GM19455 (cell line): ENCODE data around the gene PAQR8.

Experiments
- ATAC-seq: cut with Tn5 transposase; IDR thresholded peaks from one replicate; pipeline ENCODE4 v1.9.1; 2021; ENCODE audit not compliant: unreplicated experiment

Gene PAQR8

GRCh38 chr6:52346503-52346902, 15.4 kb upstream of the PAQR8 start:
- no peak for ATAC-seq

DNA sequence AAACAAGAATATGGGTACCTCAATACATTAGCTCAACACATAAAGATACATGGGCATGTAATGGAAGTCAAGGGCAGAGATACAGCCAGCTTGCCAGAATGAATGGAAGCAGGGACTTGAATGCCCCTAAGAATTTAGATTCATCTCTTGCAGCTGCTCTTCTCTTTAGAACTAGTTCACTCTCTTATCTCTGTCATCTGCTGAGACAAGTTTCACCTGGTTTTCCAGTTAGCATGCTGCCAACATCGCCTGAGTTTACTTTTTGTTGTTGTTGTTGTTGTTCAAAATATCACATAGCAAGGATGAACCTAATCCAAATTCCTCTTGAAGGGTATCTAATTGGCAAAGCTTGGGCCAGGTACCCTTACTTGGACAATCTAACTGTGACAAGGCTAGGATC, 14.1 kb upstream of the PAQR8 start:
- ATAC-seq: no peak

GRCh38 chr6:52351879-52352238, 10.1 kb upstream of the PAQR8 start:
- no peak for ATAC-seq

GRCh38 chr6:52352239-52353018, 9.5 kb upstream of the PAQR8 start:
- ATAC-seq: peak; percentile 88

- ATAC-seq: no peak
These were observed 5.9 kb upstream of the PAQR8 start for GRCh38 chr6:52356017-52356416.

DNA sequence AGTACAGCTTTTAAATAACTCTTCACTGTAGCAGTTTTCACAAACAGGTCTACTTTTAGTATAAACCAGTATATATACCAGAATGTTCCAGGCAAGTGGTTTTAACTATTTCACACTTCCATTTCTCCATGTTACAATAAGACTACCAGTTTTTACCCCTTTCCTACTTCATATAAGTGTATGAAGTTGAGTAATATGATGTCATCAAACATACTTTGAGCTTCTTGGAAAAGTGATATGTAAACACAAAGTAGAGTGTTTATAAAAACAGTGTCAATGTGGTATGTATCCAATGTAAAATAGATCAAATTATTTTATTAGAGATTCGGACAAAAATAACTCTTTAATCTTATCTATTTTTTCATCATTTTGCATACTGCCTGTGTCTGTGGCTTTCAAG, 2.5 kb upstream of the PAQR8 start:
- no peak for ATAC-seq

- no peak for ATAC-seq
These were observed 1.9 kb upstream of the PAQR8 start for GRCh38 chr6:52360028-52360427.

GRCh38 chr6:52360601-52361413, 1.1 kb upstream of the PAQR8 start:
- no peak for ATAC-seq

DNA sequence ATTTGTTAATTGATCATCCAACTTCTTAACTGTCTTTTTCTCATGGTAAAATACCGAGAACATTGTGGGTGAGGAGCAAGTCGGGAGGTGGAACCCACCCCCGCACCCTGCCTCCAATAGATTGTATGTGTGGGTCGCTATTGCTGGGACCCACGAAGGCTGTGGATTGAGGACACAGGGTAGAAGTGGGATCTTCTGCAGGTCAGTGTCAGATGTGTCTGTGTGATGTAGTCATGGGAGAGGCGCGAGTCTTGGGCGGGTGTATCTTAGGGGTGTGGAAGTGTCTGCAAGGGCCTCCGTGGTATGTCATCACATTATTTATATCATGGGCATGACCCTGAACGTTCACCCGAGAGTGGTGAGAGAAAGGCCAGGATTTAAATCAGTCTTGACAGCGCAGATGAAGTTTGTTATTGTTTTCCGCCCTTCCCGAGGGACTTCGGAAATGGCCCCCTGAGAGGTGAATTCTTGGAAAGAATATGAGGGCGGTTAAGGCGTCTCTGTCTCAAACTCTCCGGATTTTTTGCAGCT, 472 bp upstream of the PAQR8 start:
- peak; percentile 23 for ATAC-seq

GRCh38 chr6:52362443-52363227, 684 bp downstream of the PAQR8 start:
- ATAC-seq: peak; percentile 48

DNA sequence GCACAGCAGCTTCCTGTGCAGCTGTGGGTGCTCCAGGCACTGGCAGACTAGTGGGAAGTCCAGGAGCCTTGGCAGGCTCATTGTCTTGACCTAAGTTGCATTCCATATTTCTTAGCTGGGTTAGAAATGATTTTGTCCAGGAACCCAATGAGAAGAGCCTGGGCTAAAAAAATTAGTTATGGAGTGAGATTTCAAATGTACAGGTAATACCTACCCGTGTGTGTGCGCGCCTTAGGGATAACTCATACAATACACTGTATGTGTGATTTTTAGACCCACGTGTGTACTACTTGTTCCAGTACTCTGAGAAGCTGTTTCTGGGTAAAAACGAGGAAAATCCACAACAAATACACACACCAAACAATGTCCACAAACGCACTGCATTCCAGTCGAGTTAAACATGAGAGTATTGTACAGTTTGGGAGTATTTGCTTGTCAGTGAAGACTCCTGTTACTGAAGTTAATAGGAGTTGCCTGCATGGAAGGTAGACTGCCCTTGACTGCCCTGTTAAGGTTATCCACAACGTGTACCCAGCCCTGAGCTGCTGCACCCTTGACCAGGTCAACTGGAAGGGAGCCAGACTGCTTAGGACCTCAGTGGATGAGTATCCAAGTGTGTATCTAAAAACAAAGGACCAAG, 1.4 kb downstream of the PAQR8 start:
- no peak for ATAC-seq

GRCh38 chr6:52364480-52365166, 2.7 kb downstream of the PAQR8 start:
- ATAC-seq: no peak

GRCh38 chr6:52365317-52365716, 3.4 kb downstream of the PAQR8 start:
- no peak for ATAC-seq

GRCh38 chr6:52365866-52366540, 4.1 kb downstream of the PAQR8 start:
- ATAC-seq: no peak

DNA sequence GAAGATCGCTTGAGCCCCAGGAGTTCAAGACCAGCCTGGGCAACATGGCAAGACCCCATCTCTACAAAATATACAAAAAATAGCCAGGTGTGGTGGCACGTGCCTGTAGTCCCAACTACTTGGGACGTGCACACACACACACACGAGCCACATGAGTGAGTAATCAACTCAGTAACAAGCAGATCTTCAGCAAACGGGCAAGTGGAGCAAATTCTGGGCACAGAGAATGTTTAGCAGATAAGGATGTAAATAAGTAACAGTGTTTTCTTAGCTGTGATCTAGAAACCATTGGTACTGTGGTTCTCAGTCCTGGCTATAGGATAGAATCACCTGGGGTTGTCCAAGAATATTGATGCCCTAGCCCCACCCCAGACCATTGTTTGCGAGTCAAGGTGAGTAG, 6.1 kb downstream of the PAQR8 start:
- no peak for ATAC-seq

DNA sequence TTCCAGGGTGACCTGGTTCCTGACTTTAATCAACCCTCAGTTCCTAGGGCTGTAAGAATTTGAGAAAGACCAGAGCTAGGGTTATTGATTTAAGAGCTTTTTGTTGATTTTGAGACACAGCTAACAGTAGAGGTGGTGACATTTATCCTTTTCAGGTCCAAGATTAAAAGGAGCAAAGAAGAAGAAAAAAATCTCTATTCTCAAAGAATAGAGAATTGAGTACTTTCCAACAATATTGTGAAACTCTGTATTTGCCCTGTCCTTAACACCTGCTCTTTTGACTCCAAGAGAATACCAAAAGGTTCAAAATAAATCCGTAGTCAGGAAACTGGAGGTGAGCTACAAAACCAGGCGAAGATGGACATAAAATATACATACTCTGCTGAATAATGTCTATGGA, 7.3 kb downstream of the PAQR8 start:
- ATAC-seq: no peak

DNA sequence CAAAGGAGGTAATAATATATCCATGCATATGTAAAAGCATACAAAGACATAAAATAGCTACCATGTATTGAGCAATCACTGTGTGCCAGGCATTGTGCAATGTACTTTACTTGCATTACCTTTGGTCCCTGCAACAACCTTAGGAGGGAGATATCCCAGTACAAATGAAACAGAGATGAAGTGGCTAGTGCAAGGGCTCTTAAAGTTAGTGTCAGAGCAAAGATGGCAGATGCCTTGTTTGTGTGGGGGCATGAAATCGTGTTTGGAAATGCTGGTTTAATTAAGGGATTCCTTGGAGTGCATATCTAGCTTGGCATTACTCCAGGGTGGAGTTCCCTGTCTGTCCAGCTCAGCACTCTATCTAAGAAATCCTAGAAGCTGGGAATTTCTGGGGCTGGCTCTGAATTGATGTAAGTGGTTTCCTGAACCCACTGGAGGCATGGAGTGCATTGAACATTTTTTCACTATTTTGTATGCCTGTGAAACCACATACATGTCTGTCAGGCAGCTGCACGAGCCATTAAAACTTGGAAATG, 9.8 kb downstream of the PAQR8 start:
- no peak for ATAC-seq

DNA sequence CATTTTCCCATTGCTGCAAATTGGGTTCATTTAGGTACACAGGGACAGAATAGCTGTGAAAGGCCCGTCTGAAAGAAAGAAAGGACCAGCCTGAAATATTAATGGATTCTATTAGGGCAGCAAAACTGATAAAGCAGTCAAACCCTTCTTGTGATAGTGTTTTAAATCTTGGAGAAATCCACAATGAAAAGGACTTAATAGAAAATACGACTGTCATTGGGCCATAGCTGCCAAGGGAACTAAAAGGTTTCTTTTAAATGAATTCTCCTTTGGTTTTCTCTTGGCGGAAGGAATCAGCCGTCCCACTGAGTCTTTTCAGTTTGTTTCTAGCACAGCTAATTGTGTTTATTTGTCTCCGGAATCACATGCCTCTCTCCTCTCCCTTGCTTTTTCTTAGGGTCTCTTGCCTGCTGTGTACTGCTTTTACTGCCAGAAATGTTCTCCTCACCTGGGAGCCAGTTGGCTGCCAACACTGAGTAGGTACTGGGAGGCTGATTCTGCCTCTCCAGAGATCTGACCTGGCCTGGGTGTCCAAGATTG, 11.3 kb downstream of the PAQR8 start:
- ATAC-seq: no peak

- ATAC-seq: no peak
These were observed 12.3 kb downstream of the PAQR8 start for GRCh38 chr6:52374247-52374646.
